Measurements from ENCODE around the gene TMEM247. TPM values are rescaled to one million over a fixed set of nuclear protein-coding genes. Genes with fewer than 3 reads are reported as not detected.

TMEM247 gene
- total and polyA plus RNA-seq, 2 of the 8 experiments (the other 6 are each of a cell fraction or from before 2014, with no cell fraction given): not detected

GRCh38 chr2:46460241-46460921 is 19.0 kb upstream of the TMEM247 start:
- H3K23ac ChIP-seq (ENCODE audit: insufficient read length): no peak overlapping the region
- H3K79me2 ChIP-seq (ENCODE audit: control insufficient read depth in 1 of 2, insufficient read depth in 2 of 2, low read length in 2 of 2): no peaks in the 10 kb centered on the region
- H2AK5ac ChIP-seq (ENCODE audit: low read depth, low read length): peak overlapping the region; percentile 9; the same call in 1 of the 2 replicates
- no peak overlapping the region for H3K56ac ChIP-seq (replicated peaks; ENCODE audit: insufficient read length, low read depth, low read length)
- no peak overlapping the region; the same call in 1 of the 2 replicates for H4K8ac ChIP-seq (ENCODE audit: extremely low read depth, insufficient read depth, low read length)
- H2AFZ ChIP-seq (ENCODE audit: low read length): no peak overlapping the region
- no peak overlapping the region for H3K18ac ChIP-seq (ENCODE audit: extremely low read depth, low read length)
- no peak overlapping the region for H3K4me2 ChIP-seq (ENCODE audit: insufficient read depth in 1 of 2, low read depth in 2 of 2, low read length in 2 of 2)
- no peak overlapping the region for H3K14ac ChIP-seq (ENCODE audit: insufficient read length)
- ChIA-PET POLR2A (ENCODE audit: partially characterized antibody) (interaction anchor here (0.6 kb wide), 1 partner anchor 22 kb away, joined by 3 read pairs; no protein-coding TSS in a partner anchor), CTCF (ENCODE audit: partially characterized antibody) (interaction anchor here (0.6 to 4.1 kb wide), 23 partner anchors 11 to 472 kb away, joined by 3 to 31 read pairs (median 5); no protein-coding TSS in a partner anchor)
- H4K20me1 ChIP-seq (replicated peaks in 1 of 2; ENCODE audit: control insufficient read depth in 1 of 2, insufficient read depth in 2 of 2, low read length in 2 of 2): no peaks in the 10 kb centered on the region
- H2BK5ac ChIP-seq (ENCODE audit: low read depth, low read length): no peak overlapping the region
- H3K23me2 ChIP-seq (ENCODE audit: low read depth, low read length): no peaks in the 10 kb centered on the region
- no peak overlapping the region for H2BK15ac ChIP-seq (ENCODE audit: low read length)
- H2BK120ac ChIP-seq (replicated peaks; ENCODE audit: low read depth, low read length): no peak overlapping the region
- H2BK12ac ChIP-seq (ENCODE audit: low read depth, low read length): no peak overlapping the region
- no peak overlapping the region for H4K91ac ChIP-seq (replicated peaks; ENCODE audit: insufficient read length, low read length)
- no peaks in the 10 kb centered on the region for H3K79me1 ChIP-seq (ENCODE audit: low read depth, low read length)
- H3K27me3 ChIP-seq (replicated peaks in 1 of 4; ENCODE audit: control insufficient read depth in 3 of 4, extremely low read depth in 1 of 4, insufficient read depth in 3 of 4, low read length in 3 of 4): no peaks in the 10 kb centered on the region
- no peak overlapping the region for H3K9ac ChIP-seq (replicated peaks in 1 of 4; ENCODE audit: extremely low read depth in 1 of 4, low read depth in 3 of 4, low read length in 3 of 4)
- DNase-seq (ENCODE audit: low read depth in 1 of 2, low spot score in 2 of 2) (no peak), FAIRE-seq (no peak)
- no peak overlapping the region for H3K4ac ChIP-seq (replicated peaks; ENCODE audit: insufficient read length, low read depth, low read length)
- H3K27ac ChIP-seq (ENCODE audit: low read depth, low read length): no peak overlapping the region
- H3K9me3 ChIP-seq (ENCODE audit: insufficient read depth in 2 of 2, low read depth in 1 of 2, low read length in 1 of 2): no peaks in the 10 kb centered on the region
- peaks cover 0 to 4% (median 0%) of the 10 kb centered on the region in 4 experiments; a peak in 2 of 7 replicates for H3K4me1 ChIP-seq (replicated peaks in 1 of 4; ENCODE audit: control insufficient read depth in 3 of 4, insufficient read depth in 4 of 4, low read length in 3 of 4)
- 84% methylated on average over 16 of the region's 16 CpGs; no CpG with 5 or more reads in 1 of the 2 experiments for WGBS, 2 experiments (ENCODE audit: extremely low coverage in 1 of 2, insufficient coverage in 1 of 2, insufficient read length in 1 of 2, insufficient replicate concordance in 2 of 2, low coverage in 1 of 2, low lambda C conversion rate in 2 of 2, missing lambda C conversion rate in 1 of 2)
- H3K36me3 ChIP-seq (ENCODE audit: control insufficient read depth in 2 of 4, insufficient read depth in 4 of 4, low read length in 3 of 4): no peaks in the 10 kb centered on the region
- H4K5ac ChIP-seq (ENCODE audit: insufficient read length, low read depth, low read length): no peak overlapping the region
- no peak for TF ChIP-seq SRF (IDR thresholded peaks at IDR 0.05; ENCODE audit: low read depth, low read length)
- no peak overlapping the region for H3K4me3 ChIP-seq (ENCODE audit: extremely low read depth in 1 of 4, insufficient read depth in 2 of 4, low read depth in 3 of 4, low read length in 4 of 4)
- H2BK20ac ChIP-seq (ENCODE audit: low read length): no peak overlapping the region

All from H1 (cell line).